22Rv1 (cell line): ENCODE results near the gene TLR10.

Experiments used
- H3K27ac ChIP-seq: fragments of 450-650 bp; 2 replicates; pipeline ENCODE4 v1.5.1; 2017
- ZFX ChIP-seq: fragments of 450-650 bp; IDR thresholded peaks from 2 replicates; pipeline ENCODE4 v1.6.1; 2017; ENCODE audit warnings: antibody characterized with exemption, borderline replicate concordance
- TF ChIP-seq, protein P1 (sequence below): fragments of 450-650 bp; IDR thresholded peaks from 2 replicates; pipeline ENCODE4 v1.5.1; 2017; ENCODE audit warnings: mild to moderate bottlenecking

Gene TLR10

DNA sequence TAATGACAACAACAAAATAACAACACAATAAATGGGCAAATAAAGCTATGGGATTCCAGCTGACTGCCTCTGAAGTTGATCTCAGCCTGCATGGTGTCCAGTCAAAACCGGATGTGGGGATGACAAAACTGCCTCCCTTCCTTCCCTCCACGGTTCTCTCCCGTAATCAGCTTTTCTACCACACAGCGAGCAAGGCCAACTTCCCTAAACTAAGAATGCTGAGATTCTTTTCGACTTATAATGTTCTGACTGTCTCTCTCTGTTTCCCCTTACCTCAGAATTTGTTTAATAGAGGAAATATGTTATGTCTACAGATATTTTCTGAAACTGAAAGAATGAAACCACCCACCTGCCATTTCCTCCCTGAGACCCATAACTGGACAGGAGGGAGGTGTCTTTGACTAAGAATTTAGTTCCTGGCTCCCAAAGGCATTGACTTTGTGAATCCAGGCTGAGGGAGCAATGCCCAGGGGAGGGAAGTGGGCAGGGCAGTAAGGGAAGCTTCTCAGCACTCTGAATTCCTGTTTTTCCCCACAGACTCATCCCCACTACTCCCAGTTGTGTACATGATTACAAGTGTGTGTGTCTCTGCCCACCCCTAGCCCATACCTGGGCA lies 22.8 kb upstream of the TLR10 start:
- TF ChIP-seq, protein P1, sequence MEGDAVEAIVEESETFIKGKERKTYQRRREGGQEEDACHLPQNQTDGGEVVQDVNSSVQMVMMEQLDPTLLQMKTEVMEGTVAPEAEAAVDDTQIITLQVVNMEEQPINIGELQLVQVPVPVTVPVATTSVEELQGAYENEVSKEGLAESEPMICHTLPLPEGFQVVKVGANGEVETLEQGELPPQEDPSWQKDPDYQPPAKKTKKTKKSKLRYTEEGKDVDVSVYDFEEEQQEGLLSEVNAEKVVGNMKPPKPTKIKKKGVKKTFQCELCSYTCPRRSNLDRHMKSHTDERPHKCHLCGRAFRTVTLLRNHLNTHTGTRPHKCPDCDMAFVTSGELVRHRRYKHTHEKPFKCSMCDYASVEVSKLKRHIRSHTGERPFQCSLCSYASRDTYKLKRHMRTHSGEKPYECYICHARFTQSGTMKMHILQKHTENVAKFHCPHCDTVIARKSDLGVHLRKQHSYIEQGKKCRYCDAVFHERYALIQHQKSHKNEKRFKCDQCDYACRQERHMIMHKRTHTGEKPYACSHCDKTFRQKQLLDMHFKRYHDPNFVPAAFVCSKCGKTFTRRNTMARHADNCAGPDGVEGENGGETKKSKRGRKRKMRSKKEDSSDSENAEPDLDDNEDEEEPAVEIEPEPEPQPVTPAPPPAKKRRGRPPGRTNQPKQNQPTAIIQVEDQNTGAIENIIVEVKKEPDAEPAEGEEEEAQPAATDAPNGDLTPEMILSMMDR: no peak
- TF ChIP-seq ZFX: no peak
- no peak overlapping the region for H3K27ac ChIP-seq

DNA sequence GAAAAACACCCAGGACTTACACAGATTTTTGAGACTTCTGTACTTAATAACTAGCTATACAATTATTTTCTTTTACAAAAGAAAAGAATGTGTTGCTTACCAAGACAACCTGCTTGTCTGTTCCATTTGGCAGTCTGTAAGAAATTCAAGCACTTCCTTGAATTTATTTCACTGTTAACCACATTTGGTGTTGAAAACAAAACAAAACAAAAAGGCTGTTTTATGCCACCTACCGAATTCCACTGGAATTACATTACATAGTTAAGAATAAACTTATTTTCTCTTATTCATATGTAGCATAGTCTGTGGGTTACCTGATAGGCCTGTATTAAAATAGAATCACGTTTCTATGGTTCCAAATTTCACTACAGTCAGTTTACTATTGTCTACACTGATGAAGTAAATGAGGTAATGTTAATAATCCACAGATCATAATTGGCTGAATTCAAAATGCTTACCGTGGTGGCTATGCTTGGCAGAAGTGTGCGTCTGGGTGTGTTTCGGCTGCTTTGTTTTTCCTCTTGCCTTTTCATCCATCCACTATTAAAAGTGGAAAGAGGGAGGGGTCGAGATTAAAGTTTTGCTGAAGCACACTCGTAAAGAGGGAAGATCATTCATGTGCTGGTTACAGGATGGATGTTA lies 22.0 kb upstream of the TLR10 start, which contains the start of gene TLR1:
Gene TLR1 (minus strand): TSS at position 138 of the 642 bp plus-strand sequence. CDS start 5,960 bp downstream, outside the sequence.
- TF ChIP-seq, protein P1: peak; percentile 66
- TF ChIP-seq ZFX: no peak
- H3K27ac ChIP-seq: no peak within 1 kb of the TSS

DNA sequence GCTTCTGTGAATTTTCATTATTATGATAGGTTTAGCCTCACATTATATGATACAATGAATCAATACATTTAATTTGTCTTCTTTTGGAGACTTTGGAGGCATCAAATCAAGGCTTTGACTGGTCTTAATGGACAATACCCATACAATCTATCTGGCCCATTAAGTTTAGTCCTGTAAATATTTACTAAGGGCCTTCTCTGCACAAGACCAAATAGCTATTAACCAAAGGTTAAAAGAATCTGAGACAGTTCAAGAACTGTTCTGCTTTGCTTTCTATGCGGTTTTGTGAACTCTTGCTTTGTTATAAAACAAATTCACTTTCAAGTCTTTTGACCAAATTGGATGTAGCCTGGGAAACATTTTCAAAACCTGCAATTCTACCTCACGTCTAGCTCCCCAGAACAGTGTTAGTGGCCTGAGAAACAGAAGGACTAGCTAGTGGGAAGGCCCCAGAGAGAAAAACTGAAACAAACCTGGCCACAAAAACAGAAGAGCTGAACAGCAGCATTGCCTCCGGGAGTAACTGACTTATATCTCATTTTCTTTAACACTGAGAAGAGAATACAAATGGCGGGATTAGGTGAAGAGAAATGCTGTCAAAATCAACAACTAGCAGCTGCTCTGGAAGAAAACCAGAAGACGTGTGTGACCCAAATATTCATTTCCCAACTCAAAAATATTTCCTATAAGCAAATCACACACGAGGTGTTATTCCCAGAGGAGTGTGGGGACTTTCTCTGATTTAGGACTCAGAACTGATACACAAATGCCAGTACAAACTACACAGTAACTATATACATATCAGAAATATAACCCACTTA lies 21.3 kb upstream of the TLR10 start:
- H3K27ac ChIP-seq: no peak overlapping the region
- TF ChIP-seq ZFX: no peak
- TF ChIP-seq, protein P1: no peak

DNA sequence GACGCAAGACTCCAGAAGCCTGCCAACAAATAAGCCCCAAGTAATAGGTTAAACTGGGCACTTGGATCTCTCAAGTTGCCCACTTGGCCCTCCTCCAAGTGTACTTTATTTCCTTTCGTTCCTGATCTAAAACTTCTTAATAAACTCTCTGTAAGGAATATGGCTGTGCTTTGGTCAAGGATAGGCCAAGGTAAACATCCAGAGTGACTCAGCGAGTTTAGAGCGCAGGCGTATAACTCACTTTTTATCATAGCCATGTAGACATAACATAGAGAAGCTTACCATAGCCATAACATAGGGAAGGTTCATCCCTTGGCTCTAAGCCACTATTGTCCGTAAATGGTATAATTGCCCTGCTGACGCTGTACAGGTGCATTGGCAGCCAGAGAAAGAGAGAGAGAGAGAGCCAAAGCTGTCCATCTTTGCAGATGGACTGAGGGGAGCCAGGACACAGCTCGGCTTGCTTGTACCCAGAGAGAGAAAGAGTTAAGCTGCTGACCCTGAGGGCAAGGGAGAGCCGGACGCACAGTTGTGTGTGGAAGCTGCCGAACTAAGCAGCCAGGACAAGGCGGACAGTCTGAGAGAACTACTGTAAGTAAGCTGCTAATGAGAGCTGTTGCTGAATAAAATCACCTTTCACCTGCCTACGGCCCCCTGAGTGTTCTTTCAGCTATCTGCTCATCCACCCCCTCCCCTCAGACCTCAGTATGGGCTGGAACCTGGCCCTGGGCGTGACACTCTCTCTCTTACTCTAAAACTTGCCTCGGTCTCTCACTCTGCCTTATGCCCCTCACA lies 20.0 kb upstream of the TLR10 start:
- TF ChIP-seq, protein P1: no peak
- no peak for TF ChIP-seq ZFX
- H3K27ac ChIP-seq: no peak overlapping the region

DNA sequence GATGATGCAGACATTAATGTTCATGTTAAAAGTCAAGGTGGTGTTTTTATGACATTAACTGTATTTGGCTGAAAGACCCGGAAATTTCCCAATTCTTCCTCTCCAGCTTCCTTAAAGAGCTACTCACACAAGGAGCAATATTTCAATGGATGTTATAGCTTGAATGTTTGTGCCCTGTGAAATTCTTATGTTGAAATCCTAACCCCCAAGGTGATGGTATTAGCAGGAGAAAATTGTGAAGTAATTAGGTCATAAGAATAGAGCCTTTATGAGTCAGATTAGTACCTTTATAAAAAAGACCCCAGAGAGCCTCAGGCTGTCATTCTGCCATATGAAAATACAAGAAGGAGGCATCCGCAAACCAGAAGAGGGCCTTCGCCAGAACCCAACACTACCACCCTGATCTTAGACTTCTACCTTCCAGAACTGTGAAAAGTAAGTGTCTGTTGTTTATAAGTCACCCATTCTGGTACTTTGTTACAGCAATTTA lies 18.2 kb upstream of the TLR10 start:
- TF ChIP-seq, protein P1: no peak
- no peak for TF ChIP-seq ZFX
- no peak overlapping the region for H3K27ac ChIP-seq

DNA sequence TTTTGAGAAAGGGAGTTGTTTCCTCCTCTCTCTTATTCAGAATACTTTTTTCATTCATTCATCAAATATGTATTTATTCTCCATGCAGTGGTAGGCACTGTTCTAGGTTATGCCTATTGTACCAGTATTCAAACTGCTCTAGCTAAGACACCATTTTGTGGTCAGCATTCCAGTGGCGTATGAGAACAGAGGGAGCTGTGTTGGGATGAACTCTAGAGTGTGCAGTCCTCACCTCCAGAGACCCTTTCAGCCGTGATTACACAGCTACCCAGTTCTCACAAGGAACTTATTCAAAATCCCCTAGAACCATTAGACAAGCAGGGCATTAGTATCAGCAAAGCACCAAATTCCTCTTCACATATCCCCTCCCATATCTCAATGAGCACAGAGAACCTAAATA lies 17.6 kb upstream of the TLR10 start:
- TF ChIP-seq, protein P1: no peak
- no peak for TF ChIP-seq ZFX
- H3K27ac ChIP-seq: no peak overlapping the region
